Measurements from ENCODE around the gene OR8G1. TPM values are rescaled to one million over a fixed set of nuclear protein-coding genes. Genes with fewer than 3 reads are reported as not detected.

Gene OR8G1, protein sequence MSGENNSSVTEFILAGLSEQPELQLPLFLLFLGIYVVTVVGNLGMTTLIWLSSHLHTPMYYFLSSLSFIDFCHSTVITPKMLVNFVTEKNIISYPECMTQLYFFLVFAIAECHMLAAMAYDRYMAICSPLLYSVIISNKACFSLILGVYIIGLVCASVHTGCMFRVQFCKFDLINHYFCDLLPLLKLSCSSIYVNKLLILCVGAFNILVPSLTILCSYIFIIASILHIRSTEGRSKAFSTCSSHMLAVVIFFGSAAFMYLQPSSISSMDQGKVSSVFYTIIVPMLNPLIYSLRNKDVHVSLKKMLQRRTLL
- total RNA-seq: not detected

DNA sequence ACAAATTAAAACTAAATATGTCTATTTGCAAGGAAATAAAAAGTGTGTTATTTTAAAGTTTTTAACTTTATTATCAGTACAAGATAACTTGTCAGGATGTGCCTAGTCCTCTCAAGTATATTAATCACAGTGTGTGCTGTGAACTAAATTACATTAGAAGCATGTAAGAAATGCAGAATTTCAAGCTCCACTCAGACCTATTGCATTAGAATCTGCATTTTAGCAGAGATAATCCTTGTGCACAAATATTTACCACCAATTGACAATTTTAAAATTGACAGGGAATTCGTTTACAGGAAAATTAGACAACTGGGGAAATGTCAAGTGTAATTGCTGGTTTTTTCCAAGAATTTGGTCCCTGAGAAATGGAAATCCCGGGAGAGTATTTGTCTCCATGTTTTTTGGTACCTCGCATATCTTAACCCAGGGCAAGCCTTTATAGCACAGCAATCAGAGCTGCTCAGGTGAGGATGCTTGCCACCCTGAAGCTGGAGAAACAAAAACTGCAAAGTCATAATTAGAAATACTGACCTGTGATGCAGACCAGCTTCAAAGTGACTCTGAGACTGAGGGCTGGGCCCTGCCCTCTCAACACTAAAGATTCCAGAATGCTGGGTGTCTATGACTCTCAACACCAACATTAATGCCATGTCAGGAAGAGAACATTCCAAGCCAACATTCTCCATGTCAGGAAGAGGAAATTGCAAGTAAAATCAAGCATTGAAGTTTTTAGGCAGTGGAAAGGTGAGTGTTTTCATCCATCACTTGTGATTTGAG lies at the start of gene OR8G1:
TSS of gene OR8G1 (plus strand) at position 475 of the 777 bp plus-strand sequence. CDS start 8,581 bp downstream, outside the sequence.
- TF ChIP-seq, protein P1, sequence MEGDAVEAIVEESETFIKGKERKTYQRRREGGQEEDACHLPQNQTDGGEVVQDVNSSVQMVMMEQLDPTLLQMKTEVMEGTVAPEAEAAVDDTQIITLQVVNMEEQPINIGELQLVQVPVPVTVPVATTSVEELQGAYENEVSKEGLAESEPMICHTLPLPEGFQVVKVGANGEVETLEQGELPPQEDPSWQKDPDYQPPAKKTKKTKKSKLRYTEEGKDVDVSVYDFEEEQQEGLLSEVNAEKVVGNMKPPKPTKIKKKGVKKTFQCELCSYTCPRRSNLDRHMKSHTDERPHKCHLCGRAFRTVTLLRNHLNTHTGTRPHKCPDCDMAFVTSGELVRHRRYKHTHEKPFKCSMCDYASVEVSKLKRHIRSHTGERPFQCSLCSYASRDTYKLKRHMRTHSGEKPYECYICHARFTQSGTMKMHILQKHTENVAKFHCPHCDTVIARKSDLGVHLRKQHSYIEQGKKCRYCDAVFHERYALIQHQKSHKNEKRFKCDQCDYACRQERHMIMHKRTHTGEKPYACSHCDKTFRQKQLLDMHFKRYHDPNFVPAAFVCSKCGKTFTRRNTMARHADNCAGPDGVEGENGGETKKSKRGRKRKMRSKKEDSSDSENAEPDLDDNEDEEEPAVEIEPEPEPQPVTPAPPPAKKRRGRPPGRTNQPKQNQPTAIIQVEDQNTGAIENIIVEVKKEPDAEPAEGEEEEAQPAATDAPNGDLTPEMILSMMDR (IDR thresholded peaks at IDR 0.05): no peak
- Histone ChIP-seq H3K36me3 (no peaks in the 10 kb centered on the region), H3K4me1 (ENCODE audit: control insufficient read depth in 1 of 2, low read depth in 2 of 2) (no peaks in the 10 kb centered on the region), H3K9me3 (no peaks in the 10 kb centered on the region), H3K27me3 (replicated peaks; ENCODE audit: insufficient read depth) (no peaks in the 10 kb centered on the region), H3K4me3 (no peak within 1 kb of the TSS), H3K27ac (no peak within 1 kb of the TSS)
- no peak for DNase-seq (ENCODE audit: low spot score)
- no peak for ATAC-seq (ENCODE audit: insufficient number of reproducible peaks, low FRiP score, low read depth)

DNA sequence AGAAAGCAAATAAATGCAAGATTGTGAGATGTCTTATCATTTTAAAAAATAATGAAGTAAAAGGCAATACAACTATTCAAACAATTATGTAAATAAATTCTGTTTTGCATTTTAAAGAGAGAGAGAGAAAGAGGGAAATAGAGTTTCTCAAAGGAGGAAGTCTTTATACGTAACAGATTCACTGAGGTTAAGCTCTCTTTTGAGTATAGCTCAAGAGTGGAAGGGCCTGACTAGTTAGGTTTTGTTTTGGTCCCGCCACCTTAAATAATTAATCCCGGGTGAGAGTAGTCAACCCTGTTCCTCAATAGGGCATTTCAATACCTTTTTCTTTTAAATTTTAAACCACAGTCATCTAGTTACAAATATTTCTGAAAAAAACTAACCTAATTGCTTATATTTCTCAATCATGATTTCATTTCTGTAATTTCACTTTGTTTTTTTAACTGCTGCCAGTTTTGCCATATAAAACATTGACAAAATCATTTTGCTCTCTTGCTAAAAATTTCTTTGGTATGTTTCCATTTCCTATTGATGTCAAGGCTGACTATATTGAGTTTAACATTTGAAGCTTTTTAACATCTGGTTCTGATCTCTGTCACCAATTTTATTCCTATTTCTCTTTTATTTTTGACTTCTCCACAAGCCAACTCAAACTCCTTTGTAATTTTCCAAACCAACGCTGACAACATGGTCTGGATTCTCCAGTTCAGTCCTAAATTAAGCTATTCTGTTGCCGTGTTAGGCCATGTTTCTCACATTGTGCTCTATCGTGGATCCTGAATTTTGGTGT lies 47.5 kb upstream of the OR8G1 start:
- no peak for ATAC-seq (ENCODE audit: insufficient number of reproducible peaks, low FRiP score, low read depth)

DNA sequence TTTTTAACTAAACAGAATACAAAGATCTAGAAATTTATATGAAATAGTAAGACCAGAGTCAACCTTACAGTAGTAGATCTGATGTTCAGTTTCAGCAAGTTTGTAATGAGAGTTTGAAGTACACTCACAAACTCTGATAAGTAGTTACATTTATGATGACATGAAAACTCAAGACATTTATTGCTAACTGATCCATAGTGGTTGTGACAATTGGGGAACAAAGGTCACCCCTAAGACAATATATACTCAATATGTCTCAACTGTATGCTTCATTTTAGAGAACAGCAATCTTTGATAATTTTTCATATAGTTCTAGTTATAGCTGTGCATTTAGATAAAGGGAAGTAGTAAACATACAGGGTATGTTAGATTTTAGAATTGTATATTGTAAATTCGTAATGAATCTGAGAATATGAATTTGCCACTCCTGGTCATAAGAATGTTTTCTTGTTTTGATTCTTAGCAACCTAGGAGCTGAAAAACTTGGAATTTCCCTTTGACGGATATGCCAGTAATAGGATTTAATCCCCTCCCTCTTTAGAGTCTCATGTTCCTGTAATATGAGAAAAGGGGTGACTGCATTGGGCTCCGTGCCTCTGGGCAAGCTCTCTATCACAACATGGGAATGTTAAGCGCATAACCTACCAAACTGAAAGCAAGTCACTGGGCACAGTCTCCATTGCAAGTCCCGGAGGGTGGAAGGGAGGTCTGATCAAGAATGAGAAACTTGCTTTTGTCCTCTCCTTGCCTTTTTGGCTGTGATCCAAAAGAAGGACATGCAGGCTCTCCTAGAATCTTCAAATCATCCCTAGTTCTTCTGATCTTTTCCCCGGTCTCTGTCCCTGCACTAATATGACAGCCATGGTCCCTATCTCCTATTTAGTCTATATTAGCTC lies 46.4 kb upstream of the OR8G1 start:
- no peaks in the 10 kb centered on the region for H3K27me3 ChIP-seq (replicated peaks; ENCODE audit: insufficient read depth)
- TF ChIP-seq, protein P1 (IDR thresholded peaks at IDR 0.05): no peak
- ATAC-seq (ENCODE audit: insufficient number of reproducible peaks, low FRiP score, low read depth): peak; percentile 68
- H3K36me3 ChIP-seq: no peaks in the 10 kb centered on the region
- H3K4me3 ChIP-seq: peak overlapping the region; percentile 55
- DNase-seq (ENCODE audit: low spot score): no peak
- peaks cover 0 to 23% of the 10 kb centered on the region in 2 donors for H3K4me1 ChIP-seq (ENCODE audit: control insufficient read depth in 1 of 2, low read depth in 2 of 2)
- peak overlapping the region; percentile 42 to 77 for H3K27ac ChIP-seq
- no peaks in the 10 kb centered on the region for H3K9me3 ChIP-seq

More for the DNA sequence above, 47.5 kb upstream of the OR8G1 start:
- no peak for DNase-seq (ENCODE audit: low spot score)
- H3K27ac ChIP-seq: peak overlapping the region; percentile 31 to 77
- H3K4me1 ChIP-seq (ENCODE audit: control insufficient read depth in 1 of 2, low read depth in 2 of 2): peaks cover 0 to 23% of the 10 kb centered on the region in 2 donors
- H3K4me3 ChIP-seq: peak overlapping the region; percentile 2
- H3K36me3 ChIP-seq: no peaks in the 10 kb centered on the region
- no peaks in the 10 kb centered on the region for H3K27me3 ChIP-seq (replicated peaks; ENCODE audit: insufficient read depth)
- no peaks in the 10 kb centered on the region for H3K9me3 ChIP-seq
- TF ChIP-seq, protein P1 (IDR thresholded peaks at IDR 0.05): no peak

DNA sequence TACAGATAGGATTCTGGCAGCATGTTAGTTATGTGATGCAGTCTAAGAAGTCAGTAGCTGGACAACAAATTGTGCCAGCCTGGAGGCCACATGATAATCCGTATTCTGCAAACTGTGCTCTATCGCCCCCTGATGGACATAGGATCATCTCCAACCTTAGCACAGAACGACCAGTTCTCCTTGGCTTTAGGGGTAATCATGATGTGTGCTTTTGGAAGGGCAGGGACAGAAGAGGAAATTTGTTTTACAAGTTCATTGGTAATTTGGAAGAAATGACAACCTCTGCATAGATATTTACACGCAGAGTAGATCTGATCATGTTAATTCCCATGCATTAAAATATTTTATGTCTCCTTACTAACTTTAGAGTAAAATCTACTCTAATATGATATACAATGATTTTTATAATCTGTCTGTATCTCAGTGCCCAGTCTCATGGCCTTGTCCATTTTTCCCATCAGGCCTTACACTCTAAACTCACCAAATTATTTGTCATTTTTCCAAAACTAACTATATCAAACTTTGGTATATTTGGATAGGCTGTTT lies 45.6 kb upstream of the OR8G1 start:
- Histone ChIP-seq H3K27me3 (replicated peaks; ENCODE audit: insufficient read depth) (no peaks in the 10 kb centered on the region), H3K27ac (peak overlapping the region; percentile 42 to 77), H3K4me3 (peak overlapping the region; percentile 55), H3K36me3 (no peaks in the 10 kb centered on the region), H3K4me1 (ENCODE audit: control insufficient read depth in 1 of 2, low read depth in 2 of 2) (peaks cover 0 to 23% of the 10 kb centered on the region in 2 donors), H3K9me3 (no peaks in the 10 kb centered on the region)
- peak; percentile 27 for DNase-seq (ENCODE audit: low spot score)
- ATAC-seq (ENCODE audit: insufficient number of reproducible peaks, low FRiP score, low read depth): peak; percentile 90
- TF ChIP-seq, protein P1 (IDR thresholded peaks at IDR 0.05): peak; percentile 57
